GM21825 (cell line): ENCODE results near the gene ANLN.

Source experiments
- ATAC-seq: cut with Tn5 transposase; IDR thresholded peaks from one replicate; pipeline ENCODE4 v1.9.1; 2021; ENCODE audit warnings: mild to moderate bottlenecking, moderate library complexity; ENCODE audit not compliant: unreplicated experiment

ANLN gene

DNA sequence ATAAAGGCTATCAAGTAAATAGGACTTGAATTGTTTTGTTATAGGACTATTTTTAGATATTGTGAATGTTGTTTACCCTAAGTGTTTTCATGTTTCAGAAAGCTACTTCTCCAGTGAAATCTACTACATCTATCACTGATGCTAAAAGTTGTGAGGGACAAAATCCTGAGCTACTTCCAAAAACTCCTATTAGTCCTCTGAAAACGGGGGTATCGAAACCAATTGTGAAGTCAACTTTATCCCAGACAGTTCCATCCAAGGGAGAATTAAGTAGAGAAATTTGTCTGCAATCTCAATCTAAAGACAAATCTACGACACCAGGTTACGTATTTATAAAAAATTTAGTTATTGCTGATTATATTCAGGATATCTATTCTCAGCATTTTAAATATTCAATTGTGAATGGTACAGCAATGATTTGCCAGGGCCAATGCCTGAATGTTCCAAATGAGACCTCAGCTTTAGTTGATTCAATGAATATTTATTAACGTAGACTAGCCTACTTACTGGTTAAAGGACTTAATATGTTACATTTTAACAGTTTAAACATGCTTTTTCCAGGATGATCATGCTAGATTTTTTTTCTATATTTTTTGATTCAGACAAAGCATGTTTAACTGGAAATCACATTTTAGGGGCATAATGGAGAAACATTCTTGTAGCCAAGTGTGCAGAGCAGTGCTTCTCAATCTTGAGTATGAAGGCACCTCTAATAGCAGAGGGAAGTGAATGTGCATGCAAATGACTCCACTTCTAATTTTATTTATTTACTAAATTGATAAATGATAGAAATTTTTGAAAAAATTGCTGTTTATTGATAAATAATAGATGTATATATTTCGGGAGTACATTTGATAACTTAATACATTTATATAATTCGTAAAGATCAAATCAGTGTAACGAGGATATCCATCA lies 18.2 kb downstream of the ANLN start:
- no peak for ATAC-seq

DNA sequence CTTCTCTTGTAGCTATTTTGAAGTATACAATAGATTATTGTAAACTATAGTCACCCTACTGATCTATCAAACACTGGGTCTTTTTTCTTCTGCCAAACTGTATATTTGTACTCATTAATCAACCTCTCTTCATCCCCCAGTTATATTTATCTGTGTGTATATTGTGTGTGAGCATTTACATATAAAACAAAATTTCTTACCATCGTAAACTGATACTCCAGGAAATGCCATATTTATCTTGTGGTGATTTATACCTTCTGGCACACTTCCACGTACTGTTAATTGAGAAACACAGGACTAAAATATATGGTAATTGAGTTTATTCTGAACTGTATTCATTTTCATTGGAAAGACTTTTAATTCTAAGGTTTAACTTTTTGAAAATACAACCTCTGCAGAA lies 18.9 kb downstream of the ANLN start:
- no peak for ATAC-seq

DNA sequence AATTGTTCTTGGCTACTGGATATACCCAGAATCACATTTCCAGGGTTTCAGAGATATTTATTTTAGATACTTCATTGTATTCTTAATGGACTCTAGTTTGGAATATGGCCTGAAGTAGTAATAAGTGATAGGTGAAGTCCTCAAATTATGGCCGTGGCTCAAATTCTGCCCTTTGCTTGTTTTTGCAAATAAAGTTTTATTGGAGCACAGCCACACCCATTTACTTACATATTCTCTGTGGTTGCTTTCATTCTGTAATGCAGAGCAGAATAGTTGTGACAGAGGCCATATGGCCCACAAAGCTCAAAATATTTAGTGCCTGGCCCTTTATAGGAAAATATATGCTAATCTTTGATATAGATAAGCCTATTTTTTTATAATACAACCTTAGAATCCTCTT lies 19.5 kb downstream of the ANLN start:
- ATAC-seq = no peak

DNA sequence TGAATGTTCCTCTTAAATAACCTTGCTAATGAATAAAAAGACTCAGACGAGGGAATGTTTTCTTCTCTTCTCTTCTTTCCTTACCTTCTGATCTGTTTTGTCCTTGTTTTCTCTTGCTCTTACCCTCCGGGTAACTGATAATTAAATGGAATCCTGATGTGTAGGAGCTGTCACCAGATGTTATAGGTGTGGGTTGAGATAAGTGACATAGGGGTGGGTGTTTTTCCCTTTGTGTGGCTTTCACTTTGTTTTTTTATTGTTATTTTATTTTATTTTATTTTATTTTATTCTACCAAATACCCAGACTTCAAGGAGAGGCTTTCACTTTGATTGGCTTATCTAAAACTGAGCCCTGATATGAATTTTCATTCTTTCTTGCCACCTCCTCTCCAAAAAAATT lies 25.5 kb downstream of the ANLN start:
- no peak for ATAC-seq

DNA sequence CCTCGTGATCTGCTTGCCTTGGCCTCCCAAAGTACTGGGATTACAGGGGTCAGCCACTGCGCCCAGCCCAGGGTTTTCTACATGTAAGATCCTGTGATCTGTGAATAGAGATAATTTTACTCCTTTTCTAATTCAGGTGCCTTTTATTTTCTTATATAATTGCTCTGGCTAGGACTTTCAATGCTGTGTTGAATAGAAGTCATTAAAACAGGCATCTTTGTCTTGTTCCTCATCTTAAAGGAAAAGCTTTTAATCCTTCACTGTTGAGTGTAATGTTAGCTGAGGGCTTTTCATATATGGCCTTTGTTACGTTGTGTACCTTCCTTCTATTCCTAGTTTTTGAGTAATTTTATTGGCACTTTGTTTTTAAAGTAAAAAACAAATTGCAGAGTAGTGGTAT lies 26.6 kb downstream of the ANLN start:
- no peak for ATAC-seq

GRCh38 chr7:36420307-36420706 lies 30.6 kb downstream of the ANLN start:
- ATAC-seq = no peak

- no peak for ATAC-seq
Observed at GRCh38 chr7:36422072-36422471, 32.4 kb downstream of the ANLN start.

- no peak for ATAC-seq
Observed at GRCh38 chr7:36423633-36424032, 34.0 kb downstream of the ANLN start.

GRCh38 chr7:36430186-36430585 lies 40.5 kb downstream of the ANLN start:
- ATAC-seq = no peak

- no peak for ATAC-seq
Observed at GRCh38 chr7:36430881-36431280, 41.2 kb downstream of the ANLN start.

GRCh38 chr7:36438211-36438610 lies 48.5 kb downstream of the ANLN start:
- no peak for ATAC-seq

DNA sequence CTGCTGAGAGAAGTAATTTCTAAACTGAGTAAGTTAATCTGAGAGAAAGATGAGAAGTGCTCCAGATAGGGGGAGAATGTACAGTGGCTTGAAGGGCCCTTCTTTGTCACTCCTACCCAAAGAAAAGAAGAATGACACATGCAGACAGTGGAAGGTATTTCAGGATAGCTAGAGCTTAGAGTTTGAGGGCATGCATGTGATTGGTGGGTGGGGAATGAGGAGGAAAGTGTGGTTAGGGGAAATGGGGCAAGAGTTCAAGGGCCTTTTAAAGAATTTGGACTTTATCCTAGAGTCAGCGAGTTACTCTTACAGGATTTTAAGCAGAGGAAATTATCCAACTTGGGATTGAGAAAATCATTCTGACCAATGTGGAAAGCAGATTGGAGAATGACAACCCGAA lies 50.0 kb downstream of the ANLN start:
- no peak for ATAC-seq

DNA sequence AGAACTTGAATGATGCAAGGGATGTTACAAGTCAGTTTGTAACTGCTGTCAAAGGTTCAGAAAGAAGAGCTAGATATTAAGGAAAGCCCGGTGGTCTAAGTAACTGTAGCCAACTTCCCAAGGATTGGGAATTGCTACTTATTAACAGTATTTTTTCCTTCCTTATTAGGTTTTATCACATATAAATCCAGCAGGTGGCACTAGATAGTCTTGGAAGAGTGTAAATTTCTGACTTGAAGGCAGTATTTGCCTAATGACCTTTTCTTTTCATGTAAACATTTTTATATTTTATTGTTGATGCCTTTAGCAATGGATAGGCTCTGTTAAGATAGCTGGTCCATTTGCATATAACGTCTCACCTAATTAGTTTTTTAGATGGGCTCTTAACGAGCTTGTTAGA lies 51.2 kb downstream of the ANLN start:
- no peak for ATAC-seq

GRCh38 chr7:36441344-36442022 lies 51.8 kb downstream of the ANLN start:
- ATAC-seq = no peak

- no peak for ATAC-seq
Observed at GRCh38 chr7:36448781-36449379, 59.2 kb downstream of the ANLN start.

GRCh38 chr7:36449685-36450084 lies 60.0 kb downstream of the ANLN start:
- no peak for ATAC-seq

DNA sequence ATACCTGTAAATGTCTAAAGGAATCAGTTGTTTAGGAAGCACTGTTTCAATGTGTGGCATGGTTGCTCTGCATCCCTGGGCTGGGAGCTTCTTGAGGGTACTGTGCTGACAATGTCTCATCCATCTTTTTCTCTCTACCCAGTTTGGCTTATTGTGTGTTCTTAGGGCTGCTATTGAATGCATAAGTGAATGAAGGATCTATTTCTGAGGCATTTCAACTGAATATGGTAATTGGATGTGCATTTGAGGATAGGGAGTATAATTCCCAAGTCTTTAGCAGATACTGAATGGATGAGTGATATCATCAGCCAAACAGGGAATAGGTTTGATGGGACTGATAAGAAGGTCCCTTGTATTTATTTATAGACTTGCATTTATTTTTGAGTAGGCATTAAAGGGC lies 64.1 kb downstream of the ANLN start:
- no peak for ATAC-seq

DNA sequence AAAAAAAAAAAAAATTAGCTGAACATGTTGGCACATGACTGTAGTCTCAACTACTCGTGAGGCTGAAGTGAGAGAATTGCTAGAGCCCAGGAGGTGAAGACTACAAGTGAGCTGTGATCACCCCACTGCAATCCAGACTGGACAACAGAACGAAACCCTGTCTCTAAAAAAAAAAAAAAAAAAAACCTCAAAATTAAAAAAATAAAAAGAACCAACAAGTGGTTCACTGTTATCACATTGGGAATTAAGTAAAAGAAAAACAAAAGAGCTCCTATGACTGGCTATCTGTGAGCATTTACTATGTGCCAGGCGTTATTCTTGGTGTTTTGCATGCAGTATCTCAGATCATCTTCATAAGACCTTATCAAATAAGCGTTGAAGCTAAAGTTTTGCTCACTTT lies 66.0 kb downstream of the ANLN start:
- ATAC-seq = no peak

- ATAC-seq = no peak
Observed at GRCh38 chr7:36456138-36456537, 66.5 kb downstream of the ANLN start.

DNA sequence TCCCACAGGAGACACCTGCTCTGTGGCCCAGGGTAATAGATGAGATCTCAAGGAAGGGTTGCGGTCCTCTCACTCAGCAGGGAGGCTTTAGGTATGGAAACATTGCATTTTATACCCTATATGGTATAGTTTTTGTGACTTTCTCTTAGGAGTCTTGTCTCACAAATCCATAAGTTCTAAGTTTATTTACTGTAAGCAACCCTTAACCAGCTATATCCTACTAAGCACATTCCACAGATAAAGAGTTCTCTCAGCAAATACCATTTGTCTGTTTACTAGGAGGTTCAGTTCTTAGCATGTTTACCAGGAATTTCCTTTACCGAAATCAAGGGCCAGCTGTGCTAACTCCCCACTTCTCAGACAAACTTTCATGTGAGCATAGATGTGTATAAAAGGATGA lies 66.9 kb downstream of the ANLN start:
- no peak for ATAC-seq

- ATAC-seq = no peak
Observed at GRCh38 chr7:36459236-36459960, 69.7 kb downstream of the ANLN start.
